CD14-positive monocyte (primary cell): ENCODE measurements around the gene CAPN1. TPM values are rescaled to one million over a fixed set of nuclear protein-coding genes. Genes with fewer than 3 reads are reported as not detected.

Source experiments
- DNase-seq, 3 donors: peaks; one replicate each; pipeline ENCODE4 v3.0.0-alpha.2; 2011 to 2022
- H2AFZ ChIP-seq: 2 replicates; pipeline ENCODE4 v1.6.0; 2012; ENCODE audit warnings: mild to moderate bottlenecking, low read depth, low read length, inconsistent platforms; ENCODE audit not compliant: insufficient read depth, poor library complexity, severe bottlenecking
- H3K27ac ChIP-seq, 2 donors: 1 replicate in 1 of 2; 2 replicates in 1 of 2; pipeline ENCODE4 v1.5.1; 2012 to 2013; ENCODE audit warnings: low read length in 2 of 2, control low read depth in 1 of 2, inconsistent platforms in 1 of 2, low read depth in 1 of 2, mild to moderate bottlenecking in 1 of 2
- H3K27me3 ChIP-seq, 2 donors: one replicate each; pipeline versions ENCODE4 v1.6.0 to v1.6.1; 2011 to 2013; ENCODE audit warnings: low read length in 2 of 2; ENCODE audit not compliant: control insufficient read depth in 2 of 2, insufficient read depth in 2 of 2
- H3K36me3 ChIP-seq, 2 donors: replicated peaks in 1 of 2; 1 replicate in 1 of 2; 2 replicates in 1 of 2; pipeline versions ENCODE4 v1.5.1 to v1.6.1; 2012 to 2013; ENCODE audit warnings: low read length in 2 of 2, control low read depth in 1 of 2, inconsistent platforms in 1 of 2, mild to moderate bottlenecking in 1 of 2; ENCODE audit not compliant: insufficient read depth in 2 of 2, control insufficient read depth in 1 of 2
- H3K4me1 ChIP-seq, 2 donors: 1 replicate in 1 of 2; 2 replicates in 1 of 2; pipeline versions ENCODE4 v1.5.1 to v1.6.1; 2012 to 2013; ENCODE audit warnings: low read length in 2 of 2, control low read depth in 1 of 2, inconsistent platforms in 1 of 2, mild to moderate bottlenecking in 1 of 2, moderate library complexity in 1 of 2; ENCODE audit not compliant: insufficient read depth in 2 of 2, control insufficient read depth in 1 of 2
- H3K4me2 ChIP-seq: replicated peaks from 2 replicates; pipeline ENCODE3; 2012; ENCODE audit warnings: low read length, moderate library complexity, mild to moderate bottlenecking; ENCODE audit not compliant: poor library complexity, severe bottlenecking; ENCODE audit errors: extremely low read depth
- H3K4me3 ChIP-seq, 3 experiments: fragments of 200-600 bp in 1 of 3; sonication (generic) in 1 of 3; replicated peaks in 1 of 3; 1 replicate in 2 of 3; 2 replicates in 1 of 3; pipeline ENCODE4 v1.5.1; 2011 to 2013; ENCODE audit warnings: low read length in 3 of 3, mild to moderate bottlenecking in 3 of 3, control low read depth in 2 of 3, low read depth in 2 of 3, inconsistent platforms in 1 of 3, moderate library complexity in 1 of 3
- H3K79me2 ChIP-seq: 2 replicates; pipeline ENCODE4 v1.6.0; 2012; ENCODE audit warnings: mild to moderate bottlenecking, control low read depth, inconsistent platforms, low read length, moderate library complexity; ENCODE audit not compliant: insufficient read depth
- H3K9ac ChIP-seq: 2 replicates; pipeline ENCODE4 v1.6.0; 2017; ENCODE audit warnings: low read length, mild to moderate bottlenecking; ENCODE audit not compliant: insufficient read depth, poor library complexity, severe bottlenecking
- H3K9me3 ChIP-seq, 2 donors: replicated peaks in 1 of 2; 1 replicate in 1 of 2; 2 replicates in 1 of 2; pipeline versions ENCODE4 v1.5.1 to v1.6.1; 2012 to 2013; ENCODE audit warnings: low read length in 2 of 2, control low read depth in 1 of 2; ENCODE audit not compliant: control insufficient read depth in 1 of 2, insufficient read depth in 1 of 2
- H4K20me1 ChIP-seq: 2 replicates; pipeline ENCODE4 v1.6.0; 2012; ENCODE audit warnings: mild to moderate bottlenecking, low read length, control low read depth, moderate library complexity; ENCODE audit not compliant: insufficient read depth
- H3K27ac Mint-ChIP-seq, 7 donors: one replicate each; pipeline ENCODE4 v1.8.0; 2020; ENCODE audit warnings: mild to moderate bottlenecking in 7 of 7, mixed read lengths in 7 of 7, moderate library complexity in 6 of 7, inconsistent platforms in 2 of 7
- H3K27me3 Mint-ChIP-seq, 3 donors: one replicate each; pipeline ENCODE4 v1.8.0; 2021 to 2022; ENCODE audit warnings: low read depth in 3 of 3, mild to moderate bottlenecking in 3 of 3, mixed read lengths in 3 of 3, moderate library complexity in 3 of 3, inconsistent platforms in 1 of 3
- H3K36me3 Mint-ChIP-seq, 2 donors: one replicate each; pipeline ENCODE4 v1.8.0; 2020; ENCODE audit warnings: mixed read lengths in 2 of 2, inconsistent platforms in 1 of 2, mild to moderate bottlenecking in 1 of 2
- H3K4me1 Mint-ChIP-seq: one replicate; pipeline ENCODE4 v1.8.0; 2020; ENCODE audit warnings: mild to moderate bottlenecking, mixed read lengths
- H3K4me3 Mint-ChIP-seq, 2 donors: one replicate each; pipeline ENCODE4 v1.8.0; 2020; ENCODE audit warnings: mild to moderate bottlenecking in 2 of 2, mixed read lengths in 2 of 2, moderate library complexity in 1 of 2
- H3K9me3 Mint-ChIP-seq, 7 donors: one replicate each; pipeline ENCODE4 v1.8.0; 2020 to 2022; ENCODE audit warnings: mixed read lengths in 7 of 7, mild to moderate bottlenecking in 6 of 7, moderate library complexity in 6 of 7, inconsistent platforms in 2 of 7
- CTCF ChIP-seq: fragments of 200-600 bp; IDR thresholded peaks from one replicate; pipeline ENCODE4 v1.8.0; 2022; ENCODE audit warnings: antibody characterized with exemption, mild to moderate bottlenecking
- WGBS: methylation state at CpG from one replicate; pipeline ENCODE4 v1.1.5; 2013; ENCODE audit warnings: missing lambda C conversion rate; ENCODE audit not compliant: insufficient coverage; 5-methylcytosine and 5-hydroxymethylcytosine counted together
- intact Hi-C, 2 donors: fragments of 100-400 bp; cut with micrococcal nuclease; formaldehyde crosslinking; loops; one replicate each; pipeline versions ENCODE4 v1.15.0 to v1.15.1; 2023
- polyA plus RNA-seq, 3 donors: library from polyadenylated mRNA; depleted of rRNA in 1 of 3; unstranded in 2 of 3; stranded (reverse) in 1 of 3; fragments of 300-500 nt in 2 of 3; fragments of >200 nt in 1 of 3; fragmentation: Illumina TruSeq in 2 of 3; gene quantifications; 1 replicate in 2 of 3; 2 replicates in 1 of 3; pipeline ENCODE4 v1.2.3, GENCODE V29; 2012 to 2021

Gene CAPN1
- polyA plus RNA-seq, 3 donors = 128 to 140 (median 129) TPM

- peaks cover 11% of the 10 kb centered on the region for H3K4me1 Mint-ChIP-seq
- no peaks in the 10 kb centered on the region for H3K9me3 ChIP-seq
- no peak for TF ChIP-seq CTCF
- no peaks in the 10 kb centered on the region for H3K9me3 Mint-ChIP-seq
- peaks cover 1 to 8% (median 2%) of the 10 kb centered on the region in 3 donors for H3K27me3 Mint-ChIP-seq
- H3K27ac ChIP-seq = no peak overlapping the region
- no peaks in the 10 kb centered on the region for H3K79me2 ChIP-seq
- no peaks in the 10 kb centered on the region for H3K36me3 Mint-ChIP-seq
- whole genome bisulfite sequencing = 13% methylated on average over 3 of the region's 11 CpGs
- no peaks in the 10 kb centered on the region for H4K20me1 ChIP-seq
- intact Hi-C loops = no loop called here
- H3K9ac ChIP-seq = peak overlapping the region; percentile 13
- no peak overlapping the region for H3K4me3 Mint-ChIP-seq
- no peak overlapping the region for H3K4me3 ChIP-seq
- no peaks in the 10 kb centered on the region for H3K36me3 ChIP-seq
- no peak overlapping the region for H3K4me2 ChIP-seq
- peaks cover 5 to 6% of the 10 kb centered on the region in 2 donors for H3K4me1 ChIP-seq
- H2AFZ ChIP-seq = peak overlapping the region; percentile 93
- peak overlapping the region; percentile 0 to 89 (median 66) for H3K27ac Mint-ChIP-seq
- DNase-seq = no peak
- no peaks in the 10 kb centered on the region for H3K27me3 ChIP-seq
These were observed 12.5 kb upstream of the CAPN1 start for GRCh38 chr11:65169164-65169641.

DNA sequence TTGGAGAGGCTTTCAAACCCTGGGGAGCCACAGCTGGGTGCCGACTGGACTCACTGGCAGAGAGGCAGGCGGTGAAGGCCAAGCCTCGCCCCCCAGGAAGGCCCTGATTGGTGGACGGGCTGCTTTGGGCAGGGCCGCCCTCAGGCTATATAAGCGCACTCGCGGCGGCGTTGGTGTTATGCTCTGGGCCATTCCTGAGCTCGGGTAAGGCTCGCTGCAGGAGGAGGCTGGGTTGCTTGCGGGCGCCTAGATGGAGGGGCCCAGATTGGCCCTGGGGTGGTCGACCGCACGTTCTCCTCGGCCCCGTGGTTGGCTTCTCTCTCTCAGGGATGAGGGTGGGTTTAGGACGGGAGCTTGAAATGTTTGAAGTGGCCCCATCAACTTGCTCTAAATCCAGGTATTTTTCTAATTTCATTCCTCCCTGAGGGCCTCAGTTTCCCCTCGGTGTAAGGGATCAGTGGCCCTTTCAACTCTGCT lies 11.6 kb upstream of the CAPN1 start, which contains the start of gene SPDYC:
TSS of gene SPDYC (plus strand) at position 176 of the 477 bp plus-strand sequence. CDS start 1,125 bp downstream, outside the sequence.
- TF ChIP-seq CTCF = no peak
- H2AFZ ChIP-seq = peak within 1 kb of the TSS; percentile 93
- H3K4me3 ChIP-seq = no peak within 1 kb of the TSS
- DNase-seq = no peak
- H3K27ac ChIP-seq = no peak within 1 kb of the TSS
- H3K4me2 ChIP-seq = no peak within 1 kb of the TSS
- peak within 1 kb of the TSS; percentile 13 for H3K9ac ChIP-seq
- H3K36me3 Mint-ChIP-seq = no peaks in the 10 kb centered on the region
- no peaks in the 10 kb centered on the region for H3K36me3 ChIP-seq
- H3K27ac Mint-ChIP-seq = peak within 1 kb of the TSS; percentile 0 to 89 (median 66)
- no peaks in the 10 kb centered on the region for H4K20me1 ChIP-seq
- no peak within 1 kb of the TSS for H3K4me3 Mint-ChIP-seq
- peaks cover 5 to 6% of the 10 kb centered on the region in 2 donors for H3K4me1 ChIP-seq
- H3K79me2 ChIP-seq = no peaks in the 10 kb centered on the region
- H3K4me1 Mint-ChIP-seq = peaks cover 11% of the 10 kb centered on the region
- H3K27me3 Mint-ChIP-seq = peaks cover 1 to 7% (median 2%) of the 10 kb centered on the region in 3 donors
- 98% methylated on average over 14 of the region's 21 CpGs for WGBS
- intact Hi-C loops = loop anchor here in 1 of 2 donors (5.0 kb wide), 1 partner anchor 228 kb away; no protein-coding TSS in a partner anchor
- no peaks in the 10 kb centered on the region for H3K27me3 ChIP-seq
- no peaks in the 10 kb centered on the region for H3K9me3 ChIP-seq
- H3K9me3 Mint-ChIP-seq = no peaks in the 10 kb centered on the region
